Muscle layer of duodenum (tissue), 2 donors: ENCODE results near the gene RAB3IP.

Experiments
- H3K27ac ChIP-seq: one replicate; pipeline ENCODE4 v1.7.0; 2013; ENCODE audit warnings: mild to moderate bottlenecking, low read length
- H3K27me3 ChIP-seq: one replicate; pipeline ENCODE4 v1.7.0; 2013; ENCODE audit warnings: low read depth, mild to moderate bottlenecking, control low read depth, low read length
- H3K36me3 ChIP-seq, 2 donors: one replicate each; pipeline ENCODE4 v1.7.0; 2013; ENCODE audit warnings: low read length in 2 of 2, control low read depth in 1 of 2, mild to moderate bottlenecking in 1 of 2; ENCODE audit not compliant: insufficient read depth in 2 of 2, control insufficient read depth in 1 of 2
- H3K4me1 ChIP-seq, 2 donors: one replicate each; pipeline ENCODE4 v1.7.0; 2013; ENCODE audit warnings: low read length in 2 of 2, mild to moderate bottlenecking in 2 of 2, control low read depth in 1 of 2, moderate library complexity in 1 of 2; ENCODE audit not compliant: insufficient read depth in 2 of 2, control insufficient read depth in 1 of 2
- H3K4me3 ChIP-seq, 2 donors: one replicate each; pipeline ENCODE4 v1.7.0; 2013; ENCODE audit warnings: low read length in 2 of 2, low read depth in 1 of 2, mild to moderate bottlenecking in 1 of 2
- H3K9me3 ChIP-seq, 2 donors: one replicate each; pipeline ENCODE4 v1.7.0; 2013; ENCODE audit warnings: low read length in 2 of 2, control low read depth in 1 of 2, mild to moderate bottlenecking in 1 of 2; ENCODE audit not compliant: control insufficient read depth in 1 of 2
- donor health status: healthy.

The RAB3IP gene

DNA sequence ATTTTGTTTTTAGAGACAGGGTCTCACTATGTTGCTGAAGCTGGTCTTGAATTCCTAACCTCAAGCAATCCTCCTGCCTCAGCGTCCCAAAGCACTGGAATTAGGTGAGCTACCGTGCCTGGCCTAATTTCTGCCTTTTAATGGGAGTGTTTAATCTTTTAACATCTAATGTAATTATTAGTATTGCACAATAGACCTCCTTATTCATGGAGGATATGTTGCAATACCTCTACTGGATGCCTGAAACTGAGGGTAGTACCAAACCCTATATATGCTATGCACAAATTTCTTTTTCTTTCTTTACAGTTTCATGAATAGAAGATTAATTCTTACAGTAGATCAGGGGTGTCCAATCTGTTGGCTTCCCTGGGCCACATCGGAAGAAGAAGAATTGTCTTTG lies 134.1 kb downstream of the RAB3IP start:
- no peaks in the 10 kb centered on the region for H3K36me3 ChIP-seq

More for the DNA sequence above, 134.1 kb downstream of the RAB3IP start:
- Histone ChIP-seq H3K9me3 (no peaks in the 10 kb centered on the region), H3K27ac (no peak overlapping the region), H3K4me3 (no peak overlapping the region), H3K27me3 (no peaks in the 10 kb centered on the region), H3K4me1 (no peaks in the 10 kb centered on the region)
